ENCODE data around the gene TMEM132E.

The TMEM132E gene

GRCh38 chr17:34617398-34617797 is 38.0 kb downstream of the TMEM132E start:
- no peak overlapping the region for H3K4me2 ChIP-seq (ENCODE audit: low read length)
- no peaks in the 10 kb centered on the region for H3K79me2 ChIP-seq (ENCODE audit: insufficient read depth, low read length)
- TF ChIP-seq EZH2 (IDR thresholded peaks at IDR 0.05; ENCODE audit: borderline replicate concordance, low read length): no peak
- H3K9me3 ChIP-seq (ENCODE audit: low read length): no peaks in the 10 kb centered on the region
- no peak overlapping the region for H3K9ac ChIP-seq (ENCODE audit: low read length)
- H3K27me3 ChIP-seq (ENCODE audit: insufficient read depth, low read length): no peaks in the 10 kb centered on the region
- H2AFZ ChIP-seq (ENCODE audit: low read length): no peak overlapping the region
- no peaks in the 10 kb centered on the region for H3F3A ChIP-seq (ENCODE audit: insufficient read depth, low read length)
- no peaks in the 10 kb centered on the region for H3K36me3 ChIP-seq (ENCODE audit: insufficient read depth, low read length)
- H3K9me2 ChIP-seq (ENCODE audit: low read depth, low read length): no peaks in the 10 kb centered on the region
- H3K4me1 ChIP-seq (ENCODE audit: insufficient read depth, low read length, severe bottlenecking): no peaks in the 10 kb centered on the region
- H3K4me3 ChIP-seq (ENCODE audit: low read depth, low read length, poor library complexity, severe bottlenecking): no peak overlapping the region
- H4K20me1 ChIP-seq (ENCODE audit: insufficient read depth, low read length): no peaks in the 10 kb centered on the region
- H3K27ac ChIP-seq (ENCODE audit: low read depth, low read length, poor library complexity, severe bottlenecking): no peak overlapping the region

GRCh38 chr17:34619687-34620217 is 40.4 kb downstream of the TMEM132E start:
- no peaks in the 10 kb centered on the region for H3K36me3 ChIP-seq (ENCODE audit: insufficient read depth, low read length)
- no peaks in the 10 kb centered on the region for H4K20me1 ChIP-seq (ENCODE audit: insufficient read depth, low read length)
- TF ChIP-seq EZH2 (IDR thresholded peaks at IDR 0.05; ENCODE audit: borderline replicate concordance, low read length) (no peak), CTCF (IDR thresholded peaks at IDR 0.05; ENCODE audit: low read length) (no peak)

GRCh38 chr17:34620458-34620857 is 41.1 kb downstream of the TMEM132E start:
- H3F3A ChIP-seq (ENCODE audit: insufficient read depth, low read length): no peaks in the 10 kb centered on the region
- H3K9me2 ChIP-seq (ENCODE audit: low read depth, low read length): no peaks in the 10 kb centered on the region
- H2AFZ ChIP-seq (ENCODE audit: low read length): no peak overlapping the region
- no peak overlapping the region for H3K9ac ChIP-seq (ENCODE audit: low read length)
- no peak overlapping the region for H3K27ac ChIP-seq (ENCODE audit: low read depth, low read length, poor library complexity, severe bottlenecking)
- no peak for TF ChIP-seq CTCF (IDR thresholded peaks at IDR 0.05; ENCODE audit: low read length)
- TF ChIP-seq EZH2 (IDR thresholded peaks at IDR 0.05; ENCODE audit: borderline replicate concordance, low read length): no peak
- no peaks in the 10 kb centered on the region for H4K20me1 ChIP-seq (ENCODE audit: insufficient read depth, low read length)
- no peaks in the 10 kb centered on the region for H3K79me2 ChIP-seq (ENCODE audit: insufficient read depth, low read length)
- H3K36me3 ChIP-seq (ENCODE audit: insufficient read depth, low read length): no peaks in the 10 kb centered on the region
- H3K9me3 ChIP-seq (ENCODE audit: low read length): no peaks in the 10 kb centered on the region
- no peak overlapping the region for H3K4me3 ChIP-seq (ENCODE audit: low read depth, low read length, poor library complexity, severe bottlenecking)
- H3K4me2 ChIP-seq (ENCODE audit: low read length): no peak overlapping the region
- no peaks in the 10 kb centered on the region for H3K27me3 ChIP-seq (ENCODE audit: insufficient read depth, low read length)
- H3K4me1 ChIP-seq (ENCODE audit: insufficient read depth, low read length, severe bottlenecking): no peaks in the 10 kb centered on the region

More at GRCh38 chr17:34619687-34620217, 40.4 kb downstream of the TMEM132E start:
- Histone ChIP-seq H3F3A (ENCODE audit: insufficient read depth, low read length) (no peaks in the 10 kb centered on the region), H2AFZ (ENCODE audit: low read length) (no peak overlapping the region), H3K9me3 (ENCODE audit: low read length) (no peaks in the 10 kb centered on the region), H3K9me2 (ENCODE audit: low read depth, low read length) (no peaks in the 10 kb centered on the region), H3K9ac (ENCODE audit: low read length) (no peak overlapping the region), H3K27me3 (ENCODE audit: insufficient read depth, low read length) (no peaks in the 10 kb centered on the region), H3K4me3 (ENCODE audit: low read depth, low read length, poor library complexity, severe bottlenecking) (no peak overlapping the region), H3K27ac (ENCODE audit: low read depth, low read length, poor library complexity, severe bottlenecking) (no peak overlapping the region), H3K4me1 (ENCODE audit: insufficient read depth, low read length, severe bottlenecking) (no peaks in the 10 kb centered on the region), H3K4me2 (ENCODE audit: low read length) (no peak overlapping the region), H3K79me2 (ENCODE audit: insufficient read depth, low read length) (no peaks in the 10 kb centered on the region)
